Sigmoid colon (tissue), 4 donors: ENCODE measurements around the gene F12.
A peak's percentile ranks its signal among the peaks of the same experiment; 100 is the strongest.

Source experiments
- EP300 ChIP-seq, 4 donors: sonication (generic); formaldehyde crosslinking; IDR thresholded peaks; one replicate each; pipeline ENCODE4 v1.6.1; 2017; ENCODE audit warnings: antibody characterized with exemption in 4 of 4
- POLR2A ChIP-seq, 2 donors: fragments of 450-650 bp; IDR thresholded peaks; one replicate each; pipeline ENCODE4 v1.6.1; 2016; ENCODE audit warnings: antibody characterized with exemption in 2 of 2, mild to moderate bottlenecking in 2 of 2, moderate library complexity in 2 of 2
- POLR2AphosphoS5 ChIP-seq, 4 donors: sonication (generic); formaldehyde crosslinking; IDR thresholded peaks; one replicate each; pipeline ENCODE4 v1.6.1; 2017; ENCODE audit warnings: antibody characterized with exemption in 4 of 4
- TF ChIP-seq, protein P1 (sequence below), 4 experiments: fragments of 450-650 bp in 3 of 4; fragments of 200-600 bp in 1 of 4; IDR thresholded peaks; one replicate each; pipeline ENCODE4 v1.5.1; 2016 to 2019; ENCODE audit warnings: antibody characterized with exemption in 4 of 4, mild to moderate bottlenecking in 3 of 4, moderate library complexity in 2 of 4

- TF ChIP-seq, protein P1, sequence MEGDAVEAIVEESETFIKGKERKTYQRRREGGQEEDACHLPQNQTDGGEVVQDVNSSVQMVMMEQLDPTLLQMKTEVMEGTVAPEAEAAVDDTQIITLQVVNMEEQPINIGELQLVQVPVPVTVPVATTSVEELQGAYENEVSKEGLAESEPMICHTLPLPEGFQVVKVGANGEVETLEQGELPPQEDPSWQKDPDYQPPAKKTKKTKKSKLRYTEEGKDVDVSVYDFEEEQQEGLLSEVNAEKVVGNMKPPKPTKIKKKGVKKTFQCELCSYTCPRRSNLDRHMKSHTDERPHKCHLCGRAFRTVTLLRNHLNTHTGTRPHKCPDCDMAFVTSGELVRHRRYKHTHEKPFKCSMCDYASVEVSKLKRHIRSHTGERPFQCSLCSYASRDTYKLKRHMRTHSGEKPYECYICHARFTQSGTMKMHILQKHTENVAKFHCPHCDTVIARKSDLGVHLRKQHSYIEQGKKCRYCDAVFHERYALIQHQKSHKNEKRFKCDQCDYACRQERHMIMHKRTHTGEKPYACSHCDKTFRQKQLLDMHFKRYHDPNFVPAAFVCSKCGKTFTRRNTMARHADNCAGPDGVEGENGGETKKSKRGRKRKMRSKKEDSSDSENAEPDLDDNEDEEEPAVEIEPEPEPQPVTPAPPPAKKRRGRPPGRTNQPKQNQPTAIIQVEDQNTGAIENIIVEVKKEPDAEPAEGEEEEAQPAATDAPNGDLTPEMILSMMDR (IDR thresholded peaks at IDR 0.05), result no peak
- TF ChIP-seq EP300 (IDR thresholded peaks at IDR 0.05), result no peak
- TF ChIP-seq POLR2A (IDR thresholded peaks at IDR 0.05), result no peak
- TF ChIP-seq POLR2AphosphoS5 (IDR thresholded peaks at IDR 0.05), result peak in 1 of 4 donors; percentile 8
Measured at GRCh38 chr5:177447066-177447610, 37.8 kb upstream of the F12 start.
